ENCODE data around the gene NUDT6.

NUDT6 gene

DNA sequence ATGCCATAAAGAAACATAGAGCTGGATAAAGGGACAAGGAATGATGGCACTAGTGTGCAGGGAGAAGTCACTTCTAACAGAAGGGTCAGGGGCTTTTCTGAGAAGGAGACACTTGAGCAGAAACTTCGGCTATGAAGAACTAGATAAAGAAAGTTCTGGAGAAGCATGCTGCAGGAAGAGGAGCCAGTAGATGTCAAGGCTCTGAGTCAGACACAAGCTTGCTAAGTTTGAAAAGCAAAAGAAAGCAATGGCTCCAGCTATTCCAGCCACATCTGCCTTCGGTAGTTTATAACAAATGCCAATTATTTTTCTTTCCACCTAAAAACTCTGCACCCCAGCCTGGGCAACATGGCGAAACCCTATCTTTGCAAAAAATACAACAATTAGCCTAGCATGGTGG is 7.5 kb downstream of the NUDT6 start:
- DNase-seq (ENCODE audit: low read depth in 3 of 3, low spot score in 1 of 3): no peak

DNA sequence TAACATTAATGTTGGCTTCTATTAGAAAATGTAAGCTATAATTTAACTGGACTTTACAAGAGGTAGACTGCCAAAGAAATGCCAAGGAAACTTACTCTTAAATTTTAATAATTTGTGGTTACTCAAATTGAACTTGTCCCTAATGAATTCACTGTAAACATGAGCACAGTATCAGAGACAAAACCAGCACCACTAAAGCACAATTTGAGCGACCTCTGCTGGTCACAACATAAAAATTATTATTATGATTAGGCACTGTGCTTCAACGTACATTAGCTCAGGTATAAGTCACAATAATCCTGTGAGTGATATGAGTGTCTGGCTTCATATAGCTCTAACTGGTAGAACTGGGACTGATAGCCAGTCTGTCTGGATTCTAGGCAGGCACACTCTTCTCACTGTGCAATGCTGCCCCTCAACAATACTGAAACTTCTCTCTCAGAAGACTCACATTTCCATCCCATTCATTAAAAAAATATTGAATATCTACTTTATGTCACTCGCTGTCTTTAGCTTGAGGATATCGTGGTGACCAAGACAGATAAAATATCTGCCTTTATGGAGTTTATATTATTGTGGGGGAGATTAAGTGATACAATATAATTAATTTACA is 8.0 kb downstream of the NUDT6 start:
- no peak for DNase-seq (ENCODE audit: low read depth in 3 of 3, low spot score in 1 of 3)

- DNase-seq (ENCODE audit: low read depth in 3 of 3, low spot score in 1 of 3): no peak
These were observed 9.4 kb downstream of the NUDT6 start for GRCh38 chr4:122912810-122913575.

DNA sequence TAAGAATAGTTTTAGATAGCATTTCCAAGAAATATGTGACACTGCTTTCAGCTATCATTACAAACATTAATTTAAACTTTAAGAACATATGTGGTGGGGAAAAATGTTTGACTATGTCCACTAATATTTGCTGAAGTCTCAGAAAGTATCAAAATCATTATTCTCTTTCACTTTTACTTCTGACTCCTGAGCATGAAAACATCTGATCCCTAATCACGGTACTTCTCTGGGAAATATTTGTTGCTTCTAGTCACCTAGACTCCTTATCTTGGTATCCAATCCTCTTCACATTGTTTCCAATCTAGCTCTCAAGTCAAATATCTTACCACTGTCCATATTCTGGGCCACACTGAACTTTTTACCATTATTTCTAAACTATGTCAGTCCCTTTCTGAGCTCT is 10.8 kb downstream of the NUDT6 start:
- DNase-seq (ENCODE audit: low read depth in 3 of 3, low spot score in 1 of 3): no peak

DNA sequence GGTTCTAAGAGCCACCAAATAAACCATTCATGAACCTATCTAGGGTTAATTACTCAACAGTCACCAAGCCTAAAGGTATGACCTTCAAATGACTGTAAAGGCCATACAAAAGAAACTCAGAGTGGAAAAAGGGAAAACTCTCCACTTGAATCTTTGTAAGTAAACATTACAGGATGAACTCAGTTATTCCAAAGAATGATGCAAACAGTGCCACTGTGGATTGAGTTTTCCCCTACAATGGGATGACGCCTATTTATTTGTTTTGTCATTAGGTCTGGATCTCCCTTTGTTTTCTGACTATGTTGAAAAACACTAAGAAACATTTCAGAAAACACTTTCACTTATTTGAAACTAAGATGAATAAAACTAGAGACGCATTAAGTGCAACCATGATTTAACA is 12.7 kb downstream of the NUDT6 start:
- no peak for DNase-seq (ENCODE audit: low read depth in 3 of 3, low spot score in 1 of 3)

- no peak for DNase-seq (ENCODE audit: low read depth in 3 of 3, low spot score in 1 of 3)
These were observed 14.2 kb downstream of the NUDT6 start for GRCh38 chr4:122908223-122908622.

DNA sequence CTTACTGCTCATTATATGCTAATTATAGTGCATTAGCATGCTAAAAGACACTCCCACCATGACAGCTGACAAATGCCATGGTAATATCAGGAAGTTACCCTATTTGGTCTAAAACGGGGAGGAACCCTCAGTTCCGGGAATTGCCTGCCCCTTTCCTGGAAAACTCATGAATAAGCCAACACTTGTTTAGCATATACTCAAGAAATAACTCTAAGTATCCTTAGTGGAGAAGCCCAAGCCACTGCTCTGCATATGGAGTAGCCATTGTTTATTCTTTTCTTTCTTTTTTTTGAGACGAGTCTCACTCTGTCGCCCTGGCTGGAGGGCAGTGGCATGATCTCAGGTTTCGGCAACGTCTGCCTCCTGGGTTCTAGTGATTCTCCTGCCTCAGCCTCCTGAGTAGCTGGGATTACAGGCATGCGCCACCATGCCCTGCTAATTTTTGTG is 15.5 kb downstream of the NUDT6 start:
- no peak for DNase-seq (ENCODE audit: low read depth in 3 of 3, low spot score in 1 of 3)

GRCh38 chr4:122903766-122904288 is 18.6 kb downstream of the NUDT6 start:
- DNase-seq (ENCODE audit: low read depth in 3 of 3, low spot score in 1 of 3): no peak

DNA sequence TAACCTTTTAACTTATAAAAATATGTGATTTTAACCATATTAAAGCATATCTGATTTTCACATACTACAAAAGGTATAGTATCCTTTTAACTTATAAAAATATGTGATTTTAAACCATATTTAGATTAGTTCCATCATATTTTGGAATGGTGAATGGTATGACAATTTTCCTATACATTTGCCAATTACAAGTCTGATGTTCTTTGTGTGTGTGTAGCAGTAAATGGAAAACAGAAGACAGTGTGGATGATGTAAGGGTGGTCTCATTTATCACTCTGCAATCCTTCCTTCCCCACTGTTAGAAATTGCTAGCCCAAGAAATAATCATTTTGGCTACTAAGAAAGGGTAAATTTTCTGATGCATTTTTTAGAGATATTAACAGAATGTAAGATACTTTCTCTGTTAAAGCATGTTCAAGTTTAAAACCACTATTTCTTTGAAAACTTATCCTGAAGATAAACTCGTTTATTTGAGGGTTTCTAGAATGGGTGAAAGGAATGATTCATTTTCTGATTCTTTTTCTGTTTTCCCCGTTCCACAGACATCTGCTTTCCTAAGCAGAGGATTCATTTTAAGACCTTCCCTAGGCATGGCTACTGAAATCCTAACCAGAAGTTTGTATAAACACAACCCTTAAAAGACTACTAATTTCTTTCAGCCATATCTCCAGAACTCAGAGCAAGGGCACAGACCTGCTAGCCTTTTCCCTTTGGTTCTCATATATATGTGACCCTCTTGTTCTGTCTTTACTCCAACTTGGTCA is 21.0 kb downstream of the NUDT6 start:
- no peak for DNase-seq (ENCODE audit: low read depth in 3 of 3, low spot score in 1 of 3)

DNA sequence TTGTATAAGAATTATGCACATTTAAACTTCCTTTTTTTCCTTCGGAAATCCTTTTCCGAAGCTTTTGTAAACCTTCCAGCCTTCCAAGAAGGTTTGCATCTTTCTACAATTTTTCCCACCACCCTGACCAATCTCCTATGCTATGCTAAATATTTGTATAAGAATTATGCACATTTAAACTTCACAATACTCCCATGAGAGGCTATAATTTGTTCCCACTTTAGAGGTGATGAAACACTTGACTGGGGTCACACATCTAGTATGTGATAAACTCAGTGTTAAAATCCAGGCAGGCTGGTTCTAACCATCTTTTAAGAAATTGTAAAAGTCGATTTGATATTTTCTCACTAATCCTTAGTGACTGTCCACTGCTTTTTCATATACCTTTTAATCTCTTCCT is 22.1 kb downstream of the NUDT6 start:
- no peak for DNase-seq (ENCODE audit: low read depth in 3 of 3, low spot score in 1 of 3)

GRCh38 chr4:122899682-122900081 is 22.7 kb downstream of the NUDT6 start:
- DNase-seq (ENCODE audit: low read depth in 3 of 3, low spot score in 1 of 3): no peak

GRCh38 chr4:122898370-122899150 is 23.8 kb downstream of the NUDT6 start:
- DNase-seq (ENCODE audit: low read depth in 3 of 3, low spot score in 1 of 3): no peak

GRCh38 chr4:122896270-122896669 is 26.1 kb downstream of the NUDT6 start:
- DNase-seq (ENCODE audit: low read depth in 3 of 3, low spot score in 1 of 3): no peak

DNA sequence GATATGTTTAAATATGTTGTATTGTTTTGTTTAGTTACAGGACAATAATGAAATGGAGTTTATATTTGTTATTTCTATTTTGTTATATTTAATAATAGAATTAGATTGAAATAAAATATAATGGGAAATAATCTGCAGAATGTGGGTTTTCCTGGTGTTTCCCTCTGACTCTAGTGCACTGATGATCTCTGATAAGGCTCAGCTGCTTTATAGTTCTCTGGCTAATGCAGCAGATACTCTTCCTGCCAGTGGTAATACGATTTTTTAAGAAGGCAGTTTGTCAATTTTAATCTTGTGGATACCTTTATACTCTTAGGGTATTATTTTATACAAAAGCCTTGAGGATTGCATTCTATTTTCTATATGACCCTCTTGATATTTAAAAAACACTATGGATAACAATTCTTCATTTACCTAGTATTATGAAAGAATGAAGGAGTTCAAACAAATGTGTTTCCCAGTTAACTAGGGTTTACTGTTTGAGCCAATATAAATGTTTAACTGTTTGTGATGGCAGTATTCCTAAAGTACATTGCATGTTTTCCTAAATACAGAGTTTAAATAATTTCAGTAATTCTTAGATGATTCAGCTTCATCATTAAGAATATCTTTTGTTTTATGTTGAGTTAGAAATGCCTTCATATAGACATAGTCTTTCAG is 26.9 kb downstream of the NUDT6 start:
- DNase-seq (ENCODE audit: low read depth in 3 of 3, low spot score in 1 of 3): no peak

DNA sequence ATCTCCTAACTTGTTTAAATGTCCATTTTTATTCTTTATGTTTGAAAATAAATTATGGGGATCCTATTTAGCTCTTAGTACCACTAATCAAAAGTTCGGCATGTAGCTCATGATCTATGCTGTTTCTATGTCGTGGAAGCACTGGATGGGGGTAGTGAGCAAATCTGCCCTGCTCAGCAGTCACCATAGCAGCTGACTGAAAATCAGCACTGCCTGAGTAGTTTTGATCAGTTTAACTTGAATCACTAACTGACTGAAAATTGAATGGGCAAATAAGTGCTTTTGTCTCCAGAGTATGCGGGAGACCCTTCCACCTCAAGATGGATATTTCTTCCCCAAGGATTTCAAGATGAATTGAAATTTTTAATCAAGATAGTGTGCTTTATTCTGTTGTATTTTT is 27.6 kb downstream of the NUDT6 start:
- DNase-seq (ENCODE audit: low read depth in 3 of 3, low spot score in 1 of 3): no peak

GRCh38 chr4:122890147-122890795 is 32.1 kb downstream of the NUDT6 start:
- DNase-seq (ENCODE audit: low read depth in 3 of 3, low spot score in 1 of 3): no peak

DNA sequence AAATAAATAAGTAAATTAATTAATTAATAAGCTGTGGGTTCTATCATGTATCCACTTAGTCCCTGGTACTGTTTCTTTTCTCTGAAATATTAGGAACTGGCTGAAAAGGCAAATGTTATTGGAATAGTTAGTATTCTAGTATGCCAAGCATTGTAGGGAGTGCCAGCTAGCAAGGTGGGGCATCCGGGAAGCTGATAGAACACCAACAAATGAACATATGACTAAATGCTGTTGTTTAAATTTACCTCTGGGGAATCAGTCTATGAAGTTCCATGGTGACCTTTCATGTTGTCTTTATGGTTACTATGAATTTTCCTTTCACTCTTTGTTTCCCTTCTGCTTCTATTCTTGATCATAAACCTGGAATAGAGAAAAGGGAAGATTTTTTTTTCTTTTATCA is 32.7 kb downstream of the NUDT6 start:
- no peak for DNase-seq (ENCODE audit: low read depth in 3 of 3, low spot score in 1 of 3)

- DNase-seq (ENCODE audit: low read depth in 3 of 3, low spot score in 1 of 3): no peak
These were observed 37.9 kb downstream of the NUDT6 start for GRCh38 chr4:122884499-122884898.

GRCh38 chr4:122882857-122883735 is 39.3 kb downstream of the NUDT6 start:
- DNase-seq (ENCODE audit: low read depth in 3 of 3, low spot score in 1 of 3): no peak
